HepG2 (cell line): ENCODE results near the gene COPZ1. TPM values are rescaled to one million over a fixed set of nuclear protein-coding genes. Genes with fewer than 3 reads are reported as not detected.

Experiments used
- BCL6 ChIP-seq: IDR thresholded peaks from 2 replicates; pipeline ENCODE4 v1.6.1; 2016; ENCODE audit warnings: missing genetic modification reagents, missing compliant biosample characterization
- CCDC6 ChIP-seq: sonication (generic); formaldehyde crosslinking; IDR thresholded peaks from 2 replicates; pipeline ENCODE4 v1.8.1; 2022; ENCODE audit warnings: mild to moderate bottlenecking, missing genetic modification reagents, moderate library complexity
- FOXA1 ChIP-seq, 2 experiments: fragments of 450-650 bp in 1 of 2; sonication (generic) in 1 of 2; formaldehyde crosslinking in 1 of 2; IDR thresholded peaks; 2 replicates each; pipeline versions ENCODE4 v1.4.0 to v1.6.1; 2016 to 2020; ENCODE audit warnings: missing genetic modification reagents in 1 of 2
- KDM2A ChIP-seq: sonication (generic); formaldehyde crosslinking; IDR thresholded peaks from 2 replicates; pipeline ENCODE4 v1.4.0; 2020; ENCODE audit warnings: low read depth, missing genetic modification reagents, borderline replicate concordance
- KLF16 ChIP-seq, 2 experiments: sonication (generic) in 1 of 2; formaldehyde crosslinking in 1 of 2; IDR thresholded peaks; 2 replicates each; pipeline versions ENCODE4 v1.6.1 to v1.8.0; 2016 to 2023; ENCODE audit warnings: missing genetic modification reagents in 2 of 2, missing compliant biosample characterization in 1 of 2
- MED1 ChIP-seq: sonication (generic); formaldehyde crosslinking; IDR thresholded peaks from 2 replicates; pipeline ENCODE4 v1.4.0; 2020; ENCODE audit warnings: missing genetic modification reagents
- MED8 ChIP-seq: sonication (generic); formaldehyde crosslinking; IDR thresholded peaks from 2 replicates; pipeline ENCODE4 v1.8.1; 2023; ENCODE audit warnings: mild to moderate bottlenecking, missing genetic modification reagents; ENCODE audit not compliant: insufficient replicate concordance
- MIER3 ChIP-seq: IDR thresholded peaks from 2 replicates; pipeline ENCODE4 v1.6.1; 2016; ENCODE audit warnings: missing compliant biosample characterization, borderline replicate concordance
- NFKBIZ ChIP-seq: IDR thresholded peaks from 2 replicates; pipeline ENCODE4 v1.6.1; 2018; ENCODE audit warnings: missing genetic modification reagents, missing compliant biosample characterization
- NR2F1 ChIP-seq, 2 experiments: fragments of 450-650 bp in 1 of 2; formaldehyde crosslinking in 1 of 2; IDR thresholded peaks; 2 replicates each; pipeline versions ENCODE4 v1.5.0 to v1.6.1; 2016 to 2020; ENCODE audit warnings: mild to moderate bottlenecking in 1 of 2, missing compliant biosample characterization in 1 of 2, missing genetic modification reagents in 1 of 2, moderate library complexity in 1 of 2
- RBFOX2 ChIP-seq: fragments of 200-400 bp; formaldehyde crosslinking; IDR thresholded peaks from 2 replicates; pipeline ENCODE4 v1.6.1; 2017; ENCODE audit warnings: low read depth, mild to moderate bottlenecking, low read length
- RXRB ChIP-seq: IDR thresholded peaks from 2 replicates; pipeline ENCODE4 v1.6.1; 2016; ENCODE audit warnings: borderline replicate concordance, missing genetic modification reagents, missing compliant biosample characterization
- SAP130 ChIP-seq: IDR thresholded peaks from 2 replicates; pipeline ENCODE4 v1.6.1; 2016; ENCODE audit warnings: low read depth
- polyA plus RNA-seq, 8 experiments: library from polyadenylated mRNA; depleted of rRNA in 3 of 8; stranded (reverse) in 7 of 8; unstranded in 1 of 8; fragments of >200 nt; fragmentation: Illumina TruSeq in 4 of 8; extraction: Trizol in 4 of 8; gene quantifications; 2 replicates each; pipeline versions ENCODE4 v1.2.1 to v1.2.3, GENCODE V29; 2011 to 2016; ENCODE audit warnings: low read depth in 4 of 8, missing spikeins in 1 of 8, mixed read lengths in 1 of 8; ENCODE audit not compliant: insufficient read depth in 1 of 8
- total RNA-seq, 5 experiments: library from RNA; depleted of rRNA; stranded (reverse); fragments of >200 nt; fragmentation: Illumina TruSeq; extraction: Trizol; gene quantifications; 2 replicates each; pipeline ENCODE4 v1.2.3, GENCODE V29; 2016; ENCODE audit warnings: low read depth in 1 of 5
- TF ChIP-seq, protein P1 (sequence below), 2 experiments: sonication (generic) in 1 of 2; formaldehyde crosslinking in 1 of 2; IDR thresholded peaks; 2 replicates each; pipeline versions ENCODE4 v1.6.1 to v1.9.0; 2014 to 2022; ENCODE audit warnings: antibody characterized with exemption in 1 of 2, borderline replicate concordance in 1 of 2, inconsistent platforms in 1 of 2, low read depth in 1 of 2, missing genetic modification reagents in 1 of 2
- TF ChIP-seq, protein P2 (sequence below), 2 experiments: sonication (generic) in 1 of 2; formaldehyde crosslinking in 1 of 2; IDR thresholded peaks; 2 replicates each; pipeline versions ENCODE4 v1.4.0 to v1.6.1; 2018 to 2020; ENCODE audit warnings: missing genetic modification reagents in 2 of 2, borderline replicate concordance in 1 of 2, low read depth in 1 of 2, mild to moderate bottlenecking in 1 of 2, missing biosample characterization in 1 of 2

Gene COPZ1
- total and polyA plus RNA-seq, 2 of the 13 experiments (the other 11 are each of a cell fraction or from before 2014, with no cell fraction given), result 125 to 184 TPM

DNA sequence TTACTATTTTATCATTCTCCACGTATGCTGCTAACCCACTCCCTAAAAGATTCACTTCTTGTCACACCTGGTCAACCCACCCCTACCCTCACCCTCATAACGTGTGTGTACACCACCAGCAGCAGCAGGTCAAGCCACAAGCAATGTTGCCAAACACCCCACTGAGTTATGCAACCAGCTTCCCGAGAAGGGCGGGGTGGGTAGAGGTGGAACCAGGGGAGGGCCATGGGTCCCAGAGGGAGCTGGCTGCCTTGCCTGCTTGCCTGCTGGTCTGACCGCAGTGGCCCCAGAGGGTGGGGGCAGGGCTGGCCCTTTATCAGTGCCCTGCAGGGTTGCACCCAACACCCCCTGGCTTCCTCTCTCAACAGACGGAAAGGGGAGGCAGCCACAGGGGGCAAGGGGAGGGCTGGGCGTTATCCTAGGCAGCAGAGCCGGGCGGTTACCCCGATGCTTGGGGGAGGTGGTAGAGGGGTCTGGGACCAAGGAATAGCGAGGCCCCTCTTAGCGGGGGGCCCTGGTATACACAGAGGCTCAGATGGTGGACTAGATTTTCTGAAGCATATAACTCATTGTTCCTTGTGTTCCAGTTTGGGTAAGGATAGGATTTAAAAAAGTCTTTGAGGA lies 20.6 kb upstream of the COPZ1 start (continued):
- TF ChIP-seq NR2F1 (CRISPR knock-in tag; IDR thresholded peaks at IDR 0.05) (0 out of 4 replicates have a peak, but pooled peaks of 1 of the 2 experiments have one; percentile 54), MED1 (peak; percentile 43; the same call in 1 of the 2 replicates), RBFOX2 (peak; percentile 29; the same call in 1 of the 2 replicates), SAP130 (peak; percentile 78), NFKBIZ (CRISPR knock-in tag) (0 out of 2 replicates have a peak, but pooled peaks have one; percentile 56), KLF16 (CRISPR knock-in tag; IDR thresholded peaks at IDR 0.05) (peak in 1 of 2 experiments; percentile 58; a peak in 2 of 4 replicates), FOXA1 (IDR thresholded peaks at IDR 0.05) (no peak), FOXA1 (CRISPR knock-in tag; IDR thresholded peaks at IDR 0.05) (peak; percentile 65), RXRB (CRISPR knock-in tag) (peak; percentile 82), BCL6 (CRISPR knock-in tag) (peak; percentile 84), CCDC6 (CRISPR knock-in tag) (0 out of 2 replicates have a peak, but pooled peaks have one; percentile 49), MIER3 (peak; percentile 85; the same call in 1 of the 2 replicates), KDM2A (CRISPR knock-in tag) (peak; percentile 66), MED8 (CRISPR knock-in tag) (no peak)
- TF ChIP-seq, protein P1, sequence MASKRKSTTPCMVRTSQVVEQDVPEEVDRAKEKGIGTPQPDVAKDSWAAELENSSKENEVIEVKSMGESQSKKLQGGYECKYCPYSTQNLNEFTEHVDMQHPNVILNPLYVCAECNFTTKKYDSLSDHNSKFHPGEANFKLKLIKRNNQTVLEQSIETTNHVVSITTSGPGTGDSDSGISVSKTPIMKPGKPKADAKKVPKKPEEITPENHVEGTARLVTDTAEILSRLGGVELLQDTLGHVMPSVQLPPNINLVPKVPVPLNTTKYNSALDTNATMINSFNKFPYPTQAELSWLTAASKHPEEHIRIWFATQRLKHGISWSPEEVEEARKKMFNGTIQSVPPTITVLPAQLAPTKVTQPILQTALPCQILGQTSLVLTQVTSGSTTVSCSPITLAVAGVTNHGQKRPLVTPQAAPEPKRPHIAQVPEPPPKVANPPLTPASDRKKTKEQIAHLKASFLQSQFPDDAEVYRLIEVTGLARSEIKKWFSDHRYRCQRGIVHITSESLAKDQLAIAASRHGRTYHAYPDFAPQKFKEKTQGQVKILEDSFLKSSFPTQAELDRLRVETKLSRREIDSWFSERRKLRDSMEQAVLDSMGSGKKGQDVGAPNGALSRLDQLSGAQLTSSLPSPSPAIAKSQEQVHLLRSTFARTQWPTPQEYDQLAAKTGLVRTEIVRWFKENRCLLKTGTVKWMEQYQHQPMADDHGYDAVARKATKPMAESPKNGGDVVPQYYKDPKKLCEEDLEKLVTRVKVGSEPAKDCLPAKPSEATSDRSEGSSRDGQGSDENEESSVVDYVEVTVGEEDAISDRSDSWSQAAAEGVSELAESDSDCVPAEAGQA (IDR thresholded peaks at IDR 0.05; ENCODE audit: low read depth), result no peak
- TF ChIP-seq, protein P1 (CRISPR knock-in tag; IDR thresholded peaks at IDR 0.05; ENCODE audit: borderline replicate concordance), result no peak
- TF ChIP-seq, protein P2, sequence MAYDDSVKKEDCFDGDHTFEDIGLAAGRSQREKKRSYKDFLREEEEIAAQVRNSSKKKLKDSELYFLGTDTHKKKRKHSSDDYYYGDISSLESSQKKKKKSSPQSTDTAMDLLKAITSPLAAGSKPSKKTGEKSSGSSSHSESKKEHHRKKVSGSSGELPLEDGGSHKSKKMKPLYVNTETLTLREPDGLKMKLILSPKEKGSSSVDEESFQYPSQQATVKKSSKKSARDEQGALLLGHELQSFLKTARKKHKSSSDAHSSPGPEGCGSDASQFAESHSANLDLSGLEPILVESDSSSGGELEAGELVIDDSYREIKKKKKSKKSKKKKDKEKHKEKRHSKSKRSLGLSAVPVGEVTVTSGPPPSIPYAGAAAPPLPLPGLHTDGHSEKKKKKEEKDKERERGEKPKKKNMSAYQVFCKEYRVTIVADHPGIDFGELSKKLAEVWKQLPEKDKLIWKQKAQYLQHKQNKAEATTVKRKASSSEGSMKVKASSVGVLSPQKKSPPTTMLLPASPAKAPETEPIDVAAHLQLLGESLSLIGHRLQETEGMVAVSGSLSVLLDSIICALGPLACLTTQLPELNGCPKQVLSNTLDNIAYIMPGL (CRISPR knock-in tag; IDR thresholded peaks at IDR 0.05; ENCODE audit: borderline replicate concordance in 1 of 2, low read depth in 1 of 2), result peak in 1 of 2 experiments; percentile 34; a peak in 1 of 4 replicates
